GM18520 (cell line): ENCODE results near the gene SLC51B.
"Not testable (repeated sequence)": the region's sequence is repeated elsewhere in the genome, so short reads cannot be mapped to it uniquely, and the experiment has no call there.

ENCODE experiments used
- ATAC-seq: cut with Tn5 transposase; IDR thresholded peaks from one replicate; pipeline ENCODE4 v1.9.1; 2021; ENCODE audit not compliant: unreplicated experiment

The SLC51B gene

DNA sequence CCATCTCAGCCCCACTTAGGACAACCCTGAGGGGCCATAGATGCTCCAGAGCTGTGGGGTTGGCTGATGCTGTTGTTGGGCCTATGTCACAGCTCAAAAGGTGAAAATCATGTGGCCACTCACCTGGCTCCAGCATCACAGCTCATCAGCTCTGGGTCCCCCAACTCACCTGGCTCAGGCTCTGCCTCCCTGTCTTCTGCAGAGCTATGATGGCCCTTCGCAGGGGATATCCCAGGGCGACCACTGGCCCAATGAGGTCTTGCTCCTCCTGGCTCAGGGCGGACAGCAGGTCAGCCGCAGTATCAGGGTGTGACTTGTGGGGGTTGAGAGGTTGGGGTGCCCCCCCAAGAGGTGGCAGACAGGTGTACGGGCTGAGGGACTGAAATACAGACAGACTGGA, 54.1 kb downstream of the SLC51B start:
- no peak for ATAC-seq

DNA sequence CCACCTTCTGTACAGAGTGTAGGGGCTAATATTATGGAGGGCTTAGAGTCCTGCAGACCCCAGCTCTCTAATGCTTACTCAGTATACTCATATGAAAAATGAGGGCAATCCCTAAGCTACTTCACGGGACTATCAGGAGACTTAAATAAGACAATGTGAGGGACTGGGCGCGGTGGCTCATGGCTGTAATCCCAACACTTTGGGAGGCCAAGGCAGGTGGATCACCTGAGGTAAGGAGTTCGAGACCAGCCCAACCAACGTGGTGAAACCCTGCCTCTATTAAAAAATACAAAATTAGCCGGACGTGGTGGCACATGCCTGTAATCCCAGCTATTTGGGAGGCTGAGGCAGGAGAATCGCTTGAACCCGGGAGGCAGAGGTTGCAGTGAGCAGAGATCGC, 54.6 kb downstream of the SLC51B start:
- not testable (repeated sequence) for ATAC-seq

DNA sequence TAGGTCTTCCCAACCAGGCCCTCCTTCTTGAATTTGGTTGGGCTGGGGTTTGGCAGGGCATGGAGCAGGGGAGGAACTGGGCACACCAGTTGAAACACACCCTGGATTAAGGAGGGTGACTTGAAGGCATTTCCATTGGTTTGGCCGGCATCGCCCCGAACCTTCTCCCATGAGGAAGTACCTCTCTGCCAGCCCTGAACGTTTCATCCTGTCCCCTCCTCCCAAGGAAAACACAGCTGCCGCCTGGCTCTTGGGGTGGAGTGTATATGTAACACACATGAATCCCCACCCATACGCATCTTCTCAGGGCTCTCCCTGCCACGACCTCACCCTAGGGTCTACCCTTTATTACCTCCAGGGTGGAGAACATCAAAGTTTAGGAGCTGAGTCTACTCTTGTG, 55.3 kb downstream of the SLC51B start:
- no peak for ATAC-seq

DNA sequence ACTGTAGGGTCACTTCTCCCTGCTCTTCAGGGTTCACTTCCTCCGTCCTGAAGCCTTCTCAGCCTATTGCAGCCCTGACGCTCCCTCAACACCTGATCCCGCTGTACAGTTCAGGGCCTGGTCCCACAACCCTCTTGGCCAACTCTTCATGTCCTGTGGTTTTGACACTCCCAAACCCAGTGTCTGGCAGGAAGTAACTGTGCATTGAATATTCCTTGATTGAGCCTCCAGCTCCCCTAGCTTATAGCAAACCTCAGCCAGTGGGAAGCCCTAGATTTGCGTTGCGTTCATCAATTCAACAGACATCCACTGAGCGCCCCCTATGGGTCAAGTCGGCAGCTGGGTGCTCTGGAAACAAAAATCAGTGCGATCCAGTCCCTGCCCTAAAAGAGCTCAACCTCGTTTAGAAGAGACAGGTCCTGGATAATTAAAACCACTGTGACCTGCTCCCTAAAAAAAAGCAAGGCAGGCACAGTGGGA, 56.3 kb downstream of the SLC51B start:
- ATAC-seq, result no peak

DNA sequence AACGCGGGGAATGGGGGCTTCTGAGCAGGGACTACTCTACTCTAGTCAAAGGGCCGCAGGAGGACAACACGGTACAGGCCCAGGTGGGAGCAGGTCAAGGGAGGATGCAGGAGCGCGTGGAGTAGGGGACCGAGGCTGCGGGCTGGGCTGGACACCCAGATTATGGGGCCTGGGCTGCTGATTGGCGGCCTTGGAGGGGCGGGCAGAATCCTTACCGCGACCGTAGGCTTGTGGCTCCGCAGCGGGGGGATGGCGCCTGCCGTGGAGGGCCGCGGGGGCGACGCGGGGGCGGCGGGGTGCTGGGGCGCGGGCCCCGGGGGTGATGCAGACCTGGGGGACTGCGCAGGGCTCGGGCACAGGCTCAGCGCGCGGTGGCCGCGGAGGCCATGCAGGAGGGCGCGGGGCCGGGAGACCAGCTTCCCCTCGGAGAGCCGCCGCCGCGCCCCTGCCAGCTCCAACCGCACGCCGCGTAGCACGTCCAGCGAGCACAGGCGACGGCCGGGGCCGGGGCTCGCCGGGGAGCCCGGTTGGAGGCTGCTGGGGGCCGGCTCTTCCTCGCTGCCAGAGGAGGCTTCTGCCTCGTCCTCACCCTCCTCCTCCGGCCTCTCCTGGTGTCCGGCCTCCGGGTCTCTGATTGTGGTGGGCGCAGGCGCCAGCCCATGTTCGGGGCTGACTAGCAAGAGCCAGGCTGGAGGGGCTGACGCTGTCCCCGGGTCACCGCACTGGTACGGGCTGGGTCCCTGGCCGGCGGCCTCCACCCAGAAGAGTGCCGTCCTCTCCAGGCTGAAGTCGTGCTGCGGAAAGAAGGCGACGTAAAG, 56.9 kb downstream of the SLC51B start:
- ATAC-seq, result no peak

DNA sequence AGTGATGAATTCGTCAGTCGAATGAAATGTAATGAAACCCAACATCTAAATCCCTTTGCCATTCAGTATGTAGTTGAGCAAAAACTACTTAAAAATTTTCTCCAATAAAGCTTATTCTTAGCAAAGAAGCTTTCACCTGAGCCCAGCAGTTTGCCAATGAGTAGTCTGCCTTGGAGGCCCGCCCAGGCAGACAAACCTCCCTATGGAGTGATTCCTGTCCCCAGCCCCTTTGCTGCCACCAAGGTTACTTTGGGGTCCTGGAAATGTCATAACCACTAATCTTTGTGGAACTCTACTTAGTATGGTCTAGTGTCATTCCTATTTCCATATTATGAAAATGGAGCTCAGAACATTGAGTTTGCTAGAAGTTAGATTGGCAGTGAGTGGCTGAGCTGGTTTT, 57.7 kb downstream of the SLC51B start:
- no peak for ATAC-seq
